NOMO-1 treated with DMSO at 0.1 percent for 48 hours (cell line): ENCODE data around the gene EGLN1.
A peak's percentile ranks its signal among the peaks of the same experiment; 100 is the strongest.
"Not testable (repeated sequence)": the region's sequence is repeated elsewhere in the genome, so short reads cannot be mapped to it uniquely, and the experiment has no call there.

ENCODE experiments used
- DNase-seq: peaks from one replicate; lab custom pipeline; 2025; ENCODE audit not compliant: unreplicated experiment; lab: John Stamatoyannopoulos, UW

The EGLN1 gene

DNA sequence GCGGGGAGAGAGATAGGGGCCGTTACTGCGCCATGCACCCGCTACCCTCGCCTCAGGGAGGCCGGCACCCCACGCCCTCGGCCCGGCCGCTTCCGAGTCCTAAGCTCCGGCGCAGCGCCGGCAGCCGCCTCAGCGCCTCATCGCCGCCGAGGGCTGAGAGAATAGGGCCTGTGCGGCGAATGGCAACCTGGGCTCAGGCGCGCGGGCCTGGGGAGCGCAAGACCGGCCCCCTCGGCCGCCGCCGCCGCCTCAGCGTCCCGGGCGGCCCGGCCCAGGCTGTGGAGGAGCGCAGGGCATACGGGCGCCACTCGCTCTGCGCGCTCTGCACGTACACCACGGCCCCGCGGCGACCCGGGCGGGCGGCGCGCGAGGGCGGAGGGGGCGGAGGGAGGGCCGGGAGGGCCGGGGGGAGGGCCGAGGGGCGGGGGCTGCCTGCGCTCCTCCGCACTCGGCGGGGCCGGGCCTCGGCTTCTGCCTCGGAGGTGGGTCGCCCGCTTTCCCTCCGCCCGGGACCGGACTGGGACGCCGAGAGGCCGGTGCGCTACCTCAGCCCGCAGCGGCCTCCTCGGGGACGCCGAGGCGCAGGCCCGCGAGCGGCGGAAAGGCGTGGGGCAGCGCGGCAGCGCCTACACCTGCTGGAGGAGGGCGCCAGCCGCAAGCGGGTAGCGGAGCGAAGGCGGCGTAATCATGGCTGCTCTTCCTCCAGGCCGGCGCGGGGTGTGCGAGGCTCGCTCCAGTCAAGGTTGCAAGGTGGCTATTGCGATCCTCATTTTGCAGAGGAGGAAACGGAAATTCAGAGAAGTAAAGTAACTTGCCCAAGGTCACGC lies at the start of gene EGLN1:
TSS of gene EGLN1 (minus strand) at position 317 of the 827 bp plus-strand sequence. CDS start 399 bp downstream, outside the sequence.
- DNase-seq, result peak; percentile 83

DNA sequence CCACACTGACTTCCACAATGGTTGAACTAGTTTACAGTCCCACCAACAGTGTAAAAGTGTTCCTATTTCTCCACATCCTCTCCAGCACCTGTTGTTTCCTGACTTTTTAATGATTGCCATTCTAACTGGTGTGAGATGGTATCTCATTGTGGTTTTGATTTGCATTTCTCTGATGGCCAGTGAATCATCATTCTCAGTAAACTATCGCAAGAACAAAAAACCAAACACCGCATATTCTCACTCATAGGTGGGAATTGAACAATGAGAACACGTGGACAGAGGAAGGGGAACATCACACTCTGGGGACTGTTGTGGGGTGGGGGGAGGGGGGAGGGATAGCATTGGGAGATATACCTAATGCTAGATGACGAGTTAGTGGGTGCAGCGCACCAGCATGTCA lies 49.4 kb upstream of the EGLN1 start:
- not testable (repeated sequence) for DNase-seq

DNA sequence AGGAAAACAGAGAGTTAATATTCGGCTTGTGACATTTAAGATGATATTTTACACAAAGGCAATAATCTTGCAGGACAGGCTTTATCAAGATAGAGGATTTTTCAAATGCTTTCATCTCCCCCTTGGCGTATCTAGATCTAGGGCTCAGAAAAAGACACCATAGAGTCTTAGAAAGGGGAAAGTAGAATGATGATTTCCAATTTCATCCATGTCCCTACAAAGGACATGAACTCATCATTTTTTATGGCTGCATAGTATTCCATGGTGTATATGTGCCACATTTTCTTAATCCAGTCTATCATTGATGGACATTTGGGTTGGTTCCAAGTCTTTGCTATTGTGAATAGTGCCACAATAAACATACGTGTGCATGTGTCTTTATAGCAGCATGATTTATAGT lies 48.9 kb upstream of the EGLN1 start:
- not testable (repeated sequence) for DNase-seq

DNA sequence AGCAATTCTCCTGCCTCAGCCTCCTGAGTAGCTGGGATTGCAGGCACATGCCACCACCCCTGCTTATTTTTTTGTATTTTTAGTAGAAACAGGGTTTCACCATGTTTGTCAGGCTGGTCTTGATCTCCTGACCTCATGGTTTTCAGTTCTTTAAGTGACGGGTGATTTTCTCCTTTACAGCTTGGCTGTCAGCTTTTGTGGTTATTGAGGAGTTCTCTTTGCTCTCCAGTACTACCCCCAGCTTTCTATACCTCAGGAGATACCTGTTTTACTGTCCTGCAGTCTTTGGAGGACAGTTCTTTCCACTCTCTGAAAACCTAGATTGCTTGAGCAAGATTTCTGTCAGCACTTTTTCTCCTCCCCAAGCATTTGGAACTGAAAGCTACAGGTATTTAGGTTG lies 45.9 kb upstream of the EGLN1 start:
- DNase-seq, result no peak

DNA sequence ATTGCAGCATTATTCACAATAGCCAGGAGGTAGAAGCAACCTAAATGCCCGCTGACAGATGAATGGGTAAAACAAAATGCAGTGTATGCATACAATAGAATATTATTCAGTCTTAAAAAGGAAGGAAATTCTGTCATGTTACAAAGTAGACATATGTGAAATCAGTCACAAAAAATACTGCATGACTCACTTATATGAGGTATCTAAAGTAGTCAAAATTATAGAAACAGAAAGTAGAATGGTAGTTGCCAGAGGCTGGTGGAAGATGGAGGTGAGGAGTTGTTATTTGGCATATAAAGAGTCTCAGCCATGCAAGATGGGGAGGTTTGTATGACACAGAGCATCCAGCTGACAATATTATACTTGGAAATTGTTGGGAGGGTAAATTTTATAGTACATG lies 43.0 kb upstream of the EGLN1 start:
- DNase-seq, result no peak

DNA sequence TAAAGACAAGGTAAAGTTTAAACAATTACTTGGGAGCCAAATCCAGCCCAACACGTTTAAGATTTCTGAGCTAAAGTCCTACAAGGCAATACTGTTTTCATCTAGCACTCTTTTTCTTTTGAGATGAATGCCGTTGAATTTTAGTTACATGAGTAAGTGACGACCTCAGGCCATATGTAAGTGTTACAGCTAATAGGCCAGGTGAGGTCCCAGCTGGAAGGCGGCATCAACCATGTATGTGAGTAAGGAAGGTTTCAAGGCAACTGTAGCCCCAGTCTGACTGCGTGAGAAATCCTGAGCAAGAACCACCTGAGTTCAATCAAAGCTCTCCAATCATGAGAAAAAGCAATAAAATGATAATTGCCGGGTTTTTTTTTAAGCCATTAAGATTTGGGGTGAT lies 41.5 kb upstream of the EGLN1 start:
- no peak for DNase-seq

DNA sequence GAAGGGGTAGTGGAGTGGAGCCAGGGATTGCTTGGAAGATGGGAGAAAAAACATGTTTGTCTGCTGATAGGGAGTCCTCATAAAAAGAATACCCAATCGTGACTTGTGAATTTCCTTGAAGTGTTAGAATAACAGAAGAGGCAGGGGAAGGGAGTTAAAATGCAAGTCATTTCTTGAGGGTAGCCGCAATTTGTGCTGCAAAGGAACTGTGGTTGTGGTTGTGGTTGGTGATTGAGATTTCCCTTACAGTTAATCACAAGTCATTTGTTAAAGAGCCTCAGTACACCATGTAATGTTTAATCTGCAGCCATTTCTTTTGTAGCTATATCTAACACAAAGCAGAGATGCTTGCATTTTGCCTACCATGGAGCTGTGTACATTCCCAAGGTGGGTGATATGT lies 38.5 kb upstream of the EGLN1 start:
- DNase-seq, result peak; percentile 97

DNA sequence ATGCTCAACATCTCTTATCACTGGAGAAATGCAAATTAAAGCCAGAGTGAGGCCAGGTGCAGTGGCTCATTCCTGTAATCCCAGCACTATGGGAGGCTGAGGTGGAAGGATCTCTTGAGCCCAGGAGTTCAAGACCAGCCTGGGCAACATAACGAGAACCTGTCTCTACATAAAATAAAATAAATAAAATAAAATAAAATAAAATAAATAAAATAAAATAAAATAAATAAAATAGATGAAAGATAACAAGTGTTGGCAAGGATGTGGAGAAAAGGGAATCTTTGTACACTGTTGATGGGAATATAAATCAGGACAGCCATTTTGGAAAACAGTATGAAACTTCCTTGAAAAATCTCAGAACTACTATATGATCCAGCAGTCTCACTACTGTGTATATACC lies 37.4 kb upstream of the EGLN1 start:
- DNase-seq, result not testable (repeated sequence)

DNA sequence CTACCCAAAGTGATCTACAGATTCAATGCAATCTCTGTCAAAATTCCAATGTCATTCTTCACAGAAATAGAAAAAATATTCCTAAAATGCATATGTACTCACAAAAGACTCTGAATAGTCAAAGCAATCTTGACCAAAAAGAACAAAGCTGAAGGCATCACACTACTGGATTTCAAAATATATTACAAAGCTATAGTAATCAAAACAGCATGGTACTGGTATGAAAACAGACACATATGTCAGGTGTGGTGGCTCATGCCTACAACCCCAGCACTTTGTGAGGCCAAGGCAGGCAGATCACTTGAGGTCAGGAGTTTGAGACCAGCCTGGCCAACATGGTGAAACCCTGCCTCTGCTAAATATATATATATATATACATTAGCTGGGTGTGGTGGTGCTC lies 35.9 kb upstream of the EGLN1 start:
- not testable (repeated sequence) for DNase-seq

DNA sequence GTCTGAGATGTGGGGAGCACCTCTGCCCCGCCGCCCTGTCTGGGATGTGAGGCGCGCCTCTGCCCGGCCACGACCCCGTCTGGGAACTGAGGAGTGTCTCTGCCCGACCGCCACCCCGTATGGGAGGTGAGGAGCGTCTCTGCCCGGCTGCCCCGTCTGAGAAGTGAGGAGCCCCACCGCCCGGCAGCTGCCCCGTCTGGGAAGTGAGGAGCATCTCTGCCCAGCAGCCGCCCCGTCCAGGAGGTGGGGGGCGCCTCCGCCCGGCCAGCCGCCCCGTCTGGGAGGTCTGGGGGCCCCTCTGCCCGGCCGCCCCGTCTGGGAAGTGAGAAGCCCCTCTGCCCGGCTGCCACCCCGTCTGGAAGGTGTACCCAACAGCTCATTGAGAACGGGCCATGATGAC lies 32.0 kb upstream of the EGLN1 start:
- DNase-seq, result not testable (repeated sequence)

DNA sequence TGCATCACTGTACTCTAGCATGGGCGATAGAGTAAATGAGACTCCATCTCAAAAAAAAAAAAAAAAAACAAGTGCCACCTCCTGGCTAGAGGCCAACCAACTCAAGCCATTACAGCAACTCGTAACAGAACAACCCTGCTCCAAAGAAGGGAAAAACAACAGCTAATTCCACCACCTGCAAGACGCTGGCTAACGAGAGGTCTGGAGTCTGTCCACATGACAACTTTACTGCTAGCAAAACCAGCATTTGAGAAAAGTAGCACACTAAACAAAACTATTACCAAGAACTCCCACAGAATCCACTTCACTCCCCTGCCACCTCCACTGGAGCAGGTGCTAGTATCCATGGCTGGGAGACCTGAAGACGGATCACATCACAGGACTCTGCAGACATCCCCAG lies 24.1 kb upstream of the EGLN1 start:
- DNase-seq, result no peak

DNA sequence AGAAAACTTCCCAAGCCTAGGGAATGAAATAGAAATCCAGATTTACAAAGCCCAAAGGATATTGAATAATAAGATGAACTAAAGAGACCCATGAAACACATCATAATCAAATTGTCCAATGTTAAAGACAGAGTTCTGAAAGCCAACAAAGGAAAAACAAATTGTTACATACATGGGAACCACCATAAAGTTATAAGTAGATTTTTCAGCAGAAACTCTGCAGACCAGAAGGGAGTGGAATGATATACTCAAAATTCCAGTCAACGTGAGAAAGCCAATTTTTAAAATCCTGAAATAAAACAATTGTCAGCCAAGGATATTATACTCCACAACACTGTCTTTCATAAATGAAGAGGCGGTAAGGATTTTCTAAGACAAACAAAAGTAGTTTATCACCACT lies 22.0 kb upstream of the EGLN1 start:
- DNase-seq, result no peak

DNA sequence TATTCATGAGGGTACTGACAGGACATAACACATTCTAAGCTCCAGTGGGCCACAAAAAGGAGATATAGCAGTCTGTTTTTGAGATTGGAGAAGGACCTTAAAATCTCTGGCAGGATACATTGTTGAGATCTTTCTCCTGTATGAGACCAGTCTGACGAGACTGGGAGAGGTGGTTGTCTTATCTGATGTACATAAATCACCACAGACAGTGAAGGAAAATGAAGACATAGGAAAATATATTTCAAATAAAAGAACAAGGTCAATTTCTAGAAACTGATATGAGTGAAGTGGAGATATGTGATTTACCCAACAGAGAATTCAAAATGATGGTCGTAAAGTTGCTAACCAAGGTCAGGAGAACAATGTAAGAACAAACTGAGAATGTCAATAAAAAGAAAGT lies 21.3 kb upstream of the EGLN1 start:
- DNase-seq, result no peak

DNA sequence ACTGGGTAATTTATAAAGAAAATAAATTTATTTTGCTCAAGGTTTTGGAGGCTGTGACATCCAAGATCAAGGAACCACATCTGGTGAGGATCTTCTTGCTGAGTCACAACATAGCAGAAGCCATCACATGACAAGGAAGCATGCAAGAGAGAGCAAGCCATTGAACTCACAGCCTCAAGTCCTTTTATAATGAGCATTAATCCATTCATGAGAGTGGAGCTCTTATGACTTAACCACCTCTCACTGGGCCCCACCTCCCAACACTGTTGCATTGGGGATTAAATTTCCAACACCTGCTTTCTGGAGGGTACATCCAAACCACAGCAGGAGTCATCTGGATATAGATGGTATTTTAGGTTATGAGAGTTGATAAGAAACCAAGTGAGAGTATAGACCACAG lies 20.6 kb upstream of the EGLN1 start:
- no peak for DNase-seq

DNA sequence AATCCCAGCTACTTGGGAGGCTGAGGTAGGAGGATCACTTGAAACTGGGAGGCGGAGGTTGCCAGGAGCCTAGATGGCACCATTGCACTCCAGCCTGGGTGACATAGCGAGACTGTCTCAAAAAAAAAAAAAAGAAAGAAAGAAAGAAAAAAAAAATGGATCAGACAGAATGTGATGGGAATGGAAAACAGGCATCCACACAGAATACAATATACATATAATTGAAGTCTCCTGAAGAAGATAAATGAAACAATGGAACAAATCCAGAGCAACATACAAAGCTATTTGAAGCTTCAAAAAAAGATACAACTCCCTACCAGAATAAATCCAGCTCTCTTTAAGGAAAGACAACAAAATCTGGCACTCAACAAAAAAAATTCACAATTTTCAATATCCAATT lies 10.9 kb upstream of the EGLN1 start:
- no peak for DNase-seq

DNA sequence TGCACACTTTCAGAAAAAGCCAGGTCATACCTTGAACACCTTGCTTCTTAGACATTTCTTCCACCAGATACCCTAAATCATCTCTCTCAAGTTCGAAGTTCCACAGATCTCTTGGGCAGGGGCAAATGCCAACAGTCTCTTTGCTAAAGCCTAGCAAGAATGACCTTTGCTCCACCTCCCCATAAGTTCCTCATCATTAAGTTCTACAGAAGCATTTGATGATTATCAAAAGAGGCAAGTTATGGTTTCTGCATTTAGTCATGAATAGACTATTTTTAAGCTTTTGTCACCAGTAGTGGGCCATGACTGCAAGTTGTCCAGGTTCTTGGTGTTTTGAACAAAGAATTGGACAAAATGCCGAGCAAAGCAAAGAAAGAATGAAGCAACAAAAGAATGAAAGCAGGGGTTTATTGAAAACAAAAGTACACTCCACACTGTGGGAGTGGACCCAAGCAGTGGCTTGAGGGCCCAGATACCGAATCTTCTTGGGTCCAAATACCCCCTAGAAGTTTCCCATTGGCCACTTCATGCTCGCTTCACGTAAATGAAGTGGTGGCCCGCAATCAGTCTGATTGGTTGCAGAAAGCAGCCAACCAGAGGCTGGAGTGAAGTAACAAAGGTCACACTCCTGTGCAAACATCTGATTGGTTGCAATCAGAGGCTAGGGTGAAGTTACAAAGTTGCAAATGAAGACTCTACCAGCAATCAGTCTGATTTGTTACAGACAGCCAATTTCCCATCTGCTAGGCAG lies 9.8 kb upstream of the EGLN1 start:
- peak; percentile 49 for DNase-seq

DNA sequence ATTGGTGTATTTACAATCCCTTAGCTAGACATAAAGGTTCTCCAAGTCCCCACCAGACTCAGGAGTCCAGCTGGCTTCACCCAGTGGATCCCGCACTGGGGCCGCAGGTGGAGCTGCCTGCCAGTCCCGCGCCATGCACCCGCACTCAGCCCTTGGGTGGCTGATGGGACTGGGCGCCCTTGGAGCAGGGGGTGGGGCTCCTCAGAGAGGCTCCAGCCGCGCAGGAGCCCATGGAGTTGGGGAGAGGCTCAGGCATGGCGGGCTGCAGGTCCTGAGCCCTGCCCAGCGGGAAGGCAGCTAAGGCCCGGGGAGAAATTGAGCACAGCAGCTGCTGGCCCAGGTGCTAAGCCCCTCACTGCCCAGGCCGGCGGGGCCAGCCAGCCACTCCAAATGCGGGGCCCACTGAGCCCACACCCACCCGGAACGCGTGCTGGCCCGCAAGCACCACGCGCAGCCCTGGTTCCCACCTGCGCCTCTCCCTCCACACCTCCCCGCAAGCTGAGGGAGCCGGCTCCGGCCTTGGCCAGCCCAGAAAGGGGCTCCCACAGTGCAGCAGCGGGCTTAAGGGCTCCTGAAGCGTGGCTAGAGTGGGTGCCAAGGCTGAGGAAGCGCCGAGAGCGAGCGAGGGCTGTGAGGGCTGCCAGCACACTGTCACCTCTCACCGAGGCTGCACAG lies 8.7 kb upstream of the EGLN1 start:
- not testable (repeated sequence) for DNase-seq

DNA sequence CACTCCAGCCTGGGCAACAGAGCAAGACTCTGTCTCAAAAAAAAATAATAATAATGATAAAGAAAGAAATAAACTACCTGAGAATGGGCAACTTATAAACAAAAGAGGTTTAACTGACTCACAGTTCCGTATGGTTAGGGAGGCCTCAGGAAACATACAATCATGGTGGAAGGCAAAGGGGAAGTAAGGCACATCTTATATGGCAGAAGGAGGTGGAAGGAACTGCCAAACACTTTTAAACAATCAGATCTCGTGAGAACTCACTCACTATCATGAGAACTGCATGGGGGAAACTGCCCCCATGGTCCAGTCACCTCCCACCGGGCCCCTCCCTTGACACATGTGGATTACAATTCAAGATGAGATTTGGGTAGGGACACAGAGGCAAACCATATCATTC lies 6.3 kb upstream of the EGLN1 start:
- peak; percentile 30 for DNase-seq

DNA sequence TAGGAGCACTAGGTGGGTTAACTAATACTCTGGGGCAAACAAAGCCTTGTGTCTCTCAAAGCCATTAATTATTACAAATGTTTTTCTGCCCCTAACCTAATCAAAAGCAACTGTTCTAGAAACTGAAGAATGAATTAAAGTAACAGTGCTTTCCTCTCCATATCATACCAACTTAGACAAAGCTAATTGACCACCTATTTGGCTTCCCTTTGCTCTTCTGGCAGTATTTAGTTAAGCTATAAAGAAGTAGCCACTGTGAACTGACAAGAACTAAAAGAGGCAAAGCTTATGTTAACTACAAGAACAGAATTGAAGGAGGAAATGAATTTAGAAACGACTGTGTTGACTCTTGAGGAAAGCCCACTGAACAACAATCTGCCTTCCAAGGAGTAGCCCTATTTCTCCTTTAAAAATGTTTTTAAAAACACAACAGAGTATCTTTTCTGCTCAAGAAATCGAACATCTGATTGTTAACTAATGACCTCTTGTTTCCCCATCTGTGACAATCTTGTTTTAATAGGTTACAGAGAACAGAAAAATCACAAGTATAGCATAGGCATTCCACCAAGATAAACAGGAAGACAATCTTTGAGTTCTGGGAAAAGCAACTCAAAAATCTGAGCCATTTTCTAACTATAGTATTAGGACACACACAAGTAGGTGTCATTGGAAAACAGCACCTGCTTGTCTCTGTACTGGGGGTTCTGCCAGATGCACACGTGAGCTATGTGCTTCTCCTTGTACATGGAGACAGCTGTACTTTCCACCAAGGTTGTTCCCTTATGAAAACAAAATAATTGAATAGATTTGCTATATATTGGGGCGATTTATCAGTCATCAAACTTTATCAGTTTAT lies 3.1 kb upstream of the EGLN1 start:
- DNase-seq, result no peak

DNA sequence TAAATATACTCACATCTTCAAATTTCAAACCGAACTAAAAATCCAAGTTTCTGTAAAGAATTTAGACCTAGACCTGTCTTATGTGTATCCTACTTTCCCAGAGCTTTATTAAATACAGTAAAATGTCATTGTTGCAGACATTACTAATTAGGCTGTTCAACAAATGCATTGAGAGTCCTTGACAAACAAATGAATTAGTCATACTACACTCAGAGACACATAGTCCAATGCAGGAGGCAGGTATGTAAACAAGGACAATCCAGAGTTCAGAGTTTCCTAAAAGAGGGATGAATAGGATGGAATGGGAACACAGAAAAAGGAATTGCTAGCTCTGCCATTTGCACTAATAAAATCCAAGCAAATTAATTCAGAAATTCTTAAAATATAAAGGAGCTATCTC lies 1.6 kb upstream of the EGLN1 start:
- DNase-seq, result no peak

DNA sequence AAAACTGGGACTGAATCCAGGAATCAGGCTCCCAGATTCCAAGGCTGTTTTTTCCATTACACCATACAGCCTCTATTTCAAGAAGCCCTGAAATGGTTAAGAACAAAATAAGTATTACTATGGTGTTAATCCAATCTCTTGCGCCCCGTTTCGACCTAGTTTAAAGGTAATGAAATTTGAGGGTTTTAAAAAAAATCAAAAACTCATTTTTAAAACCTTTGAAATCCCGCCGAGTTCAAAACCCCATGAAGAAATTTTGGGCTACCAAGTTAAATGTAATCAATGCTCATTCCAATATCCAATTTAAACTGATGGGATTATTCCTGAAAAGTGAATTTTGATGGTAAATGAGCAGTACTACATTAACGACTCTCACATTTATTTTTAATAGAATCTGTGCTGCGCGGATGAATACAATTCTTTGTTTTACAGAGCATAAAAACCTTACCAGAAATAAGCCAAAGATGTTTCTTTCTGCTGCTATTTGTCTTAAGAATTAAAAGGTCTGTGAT lies 767 bp upstream of the EGLN1 start:
- no peak for DNase-seq
